Endometrium (tissue), 2 donors: ENCODE data around the gene DNAJA3.

ENCODE experiments used
- FAIRE-seq: peaks from 2 replicates; lab custom pipeline; 2012; peaks lifted over from hg19 to GRCh38; lab: Jason Lieb, UNC
- donor health status: control.
- donor health status: control.

DNAJA3 gene

DNA sequence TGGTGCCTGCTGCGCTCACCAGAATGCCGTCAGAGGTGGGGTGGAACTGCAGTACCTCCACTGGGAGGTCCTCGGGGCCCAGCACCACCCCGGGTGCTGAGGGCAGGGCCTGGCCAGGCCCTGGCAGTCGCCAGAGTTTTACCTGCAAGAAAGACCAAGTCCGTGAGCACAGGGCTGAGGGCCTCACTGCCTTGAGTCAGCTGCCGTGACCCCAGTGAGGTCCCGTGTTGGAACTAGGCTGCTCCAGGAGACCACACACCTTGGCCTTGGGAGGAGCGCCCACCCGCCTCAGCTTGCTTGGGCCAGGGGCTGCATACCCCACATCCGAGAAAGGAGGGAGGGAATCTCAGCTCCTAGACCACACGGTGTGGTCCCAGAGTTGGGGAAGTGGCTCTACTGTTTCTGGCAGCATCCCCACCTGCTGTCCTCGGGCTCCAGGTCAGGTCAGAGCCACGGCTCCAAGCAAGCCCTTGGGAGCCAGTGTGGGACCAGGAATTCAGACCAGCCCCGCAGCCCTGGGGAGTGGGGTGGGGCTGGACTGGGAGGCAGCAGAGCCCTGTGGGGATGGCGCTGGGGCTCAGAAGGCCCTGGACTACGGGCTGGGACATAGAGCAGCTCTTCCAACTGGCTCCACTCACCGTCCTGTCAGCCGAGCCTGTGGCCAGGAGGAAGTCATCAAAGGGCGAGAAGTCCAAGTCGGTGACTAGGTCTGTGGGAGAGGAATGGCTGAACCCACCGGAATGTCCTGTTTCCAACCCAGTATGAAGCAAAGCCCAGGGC, 17.9 kb upstream of the DNAJA3 start:
- FAIRE-seq = no peak

DNA sequence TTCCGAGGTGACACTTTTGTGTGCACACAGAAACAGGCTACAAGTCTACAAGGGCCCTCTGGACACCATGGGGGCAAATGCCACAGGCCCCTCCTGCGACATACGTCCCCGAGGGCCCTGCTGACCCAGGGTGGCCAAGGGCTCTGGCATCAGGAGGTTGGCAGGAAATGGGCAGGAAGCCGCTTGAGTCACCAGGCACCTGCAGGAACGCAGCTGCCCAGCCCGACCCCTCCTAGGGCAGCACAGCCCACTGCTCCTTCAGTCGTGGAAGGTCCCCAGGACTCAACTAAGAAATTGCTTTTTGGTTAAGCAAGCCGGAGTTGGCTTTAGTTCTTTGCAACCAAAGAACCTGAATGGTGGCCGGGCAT, 17.4 kb upstream of the DNAJA3 start:
- no peak for FAIRE-seq

DNA sequence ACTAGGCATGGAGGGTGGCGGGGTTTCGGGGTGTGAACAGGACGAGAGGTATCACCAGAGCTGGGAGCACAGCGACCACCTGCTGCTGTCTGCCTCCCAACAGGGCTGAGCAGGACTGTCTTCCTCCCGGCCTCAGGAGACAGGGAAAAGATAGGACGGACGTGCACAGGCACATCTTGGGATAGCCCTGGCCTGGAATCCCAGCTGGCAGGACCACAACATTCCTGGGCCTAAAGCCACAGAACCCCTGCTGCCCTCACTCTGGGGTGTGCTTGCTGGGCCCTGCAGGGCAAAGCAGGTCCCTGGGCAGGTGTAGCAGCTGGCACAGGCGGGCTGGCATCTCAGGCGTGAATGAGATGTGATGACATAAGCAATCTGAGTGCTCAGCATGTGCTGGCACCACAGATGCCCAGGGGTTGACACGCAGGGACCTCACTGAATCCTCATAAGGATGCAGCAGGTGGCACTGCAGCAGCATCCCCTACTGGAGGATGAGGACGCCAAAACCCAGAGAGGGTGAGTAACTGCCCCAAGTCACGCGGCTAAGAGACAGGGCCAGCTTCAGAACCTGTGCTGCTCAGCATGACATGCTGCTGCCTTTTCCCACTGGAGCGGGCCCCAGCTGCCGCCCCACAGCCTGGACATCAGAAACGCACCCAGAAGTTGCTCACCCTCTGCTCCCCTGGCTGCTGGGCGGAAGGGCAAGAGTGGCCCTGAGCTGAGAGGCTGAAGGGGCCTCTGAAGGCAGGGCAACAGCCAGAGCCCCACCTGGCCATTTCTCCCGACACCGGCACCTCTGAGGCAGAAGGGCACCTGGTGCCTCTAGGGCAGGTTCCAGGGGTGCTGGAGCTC, 16.4 kb upstream of the DNAJA3 start:
- FAIRE-seq = no peak

DNA sequence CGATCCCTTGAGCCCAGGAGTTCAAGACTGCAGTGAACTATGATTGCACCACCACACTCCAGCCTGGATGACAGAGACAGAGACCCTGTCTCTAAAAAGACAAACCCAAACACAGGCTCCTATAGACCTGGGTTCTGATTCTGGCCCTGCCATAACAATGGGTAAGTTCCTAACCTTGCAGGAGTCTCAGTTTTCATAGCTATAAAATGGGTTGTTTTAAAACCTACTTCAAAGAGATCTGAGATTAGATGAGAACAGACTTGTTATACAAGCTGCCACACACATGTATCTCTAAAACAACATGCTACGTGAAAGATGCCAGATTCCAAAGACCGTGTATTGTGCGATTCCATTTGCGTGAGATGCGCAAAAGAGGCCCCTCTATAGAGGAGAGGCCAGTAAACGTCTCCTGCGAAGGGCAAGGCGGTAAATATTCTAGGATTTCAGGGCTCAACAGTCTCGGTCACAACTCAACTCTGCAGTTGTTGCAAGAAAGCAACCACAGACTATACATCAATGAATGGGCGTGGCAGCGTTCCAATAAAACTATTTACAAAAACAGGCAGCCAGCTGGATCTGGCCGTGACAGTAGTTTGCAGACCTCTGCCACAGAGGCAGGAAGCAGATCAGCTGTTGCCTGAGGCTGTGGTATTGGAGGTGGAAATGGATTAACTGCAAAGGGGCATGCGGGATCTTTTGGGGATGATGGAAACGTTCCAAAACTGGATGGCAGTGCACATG, 15.2 kb upstream of the DNAJA3 start:
- no peak for FAIRE-seq

DNA sequence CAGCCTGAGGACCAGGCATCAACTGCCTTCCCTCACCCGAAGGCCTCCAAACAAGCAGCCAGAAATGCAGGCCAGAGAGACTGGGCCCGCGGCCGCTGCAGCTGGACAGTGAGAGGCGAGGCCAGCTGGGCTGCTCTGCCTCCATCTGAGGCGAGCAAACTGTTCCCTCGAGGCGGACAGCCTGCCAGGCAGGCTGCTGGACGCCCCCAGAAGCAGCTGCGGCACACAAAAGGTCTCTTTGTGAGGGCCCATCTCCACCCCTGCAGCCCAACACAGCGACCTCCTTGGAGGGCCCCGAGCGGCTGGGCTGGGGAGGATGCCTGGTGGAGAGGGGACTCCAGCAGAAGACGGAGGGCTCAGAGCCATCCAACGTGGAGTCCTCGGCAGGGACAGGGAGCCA, 14.0 kb upstream of the DNAJA3 start:
- FAIRE-seq = no peak

DNA sequence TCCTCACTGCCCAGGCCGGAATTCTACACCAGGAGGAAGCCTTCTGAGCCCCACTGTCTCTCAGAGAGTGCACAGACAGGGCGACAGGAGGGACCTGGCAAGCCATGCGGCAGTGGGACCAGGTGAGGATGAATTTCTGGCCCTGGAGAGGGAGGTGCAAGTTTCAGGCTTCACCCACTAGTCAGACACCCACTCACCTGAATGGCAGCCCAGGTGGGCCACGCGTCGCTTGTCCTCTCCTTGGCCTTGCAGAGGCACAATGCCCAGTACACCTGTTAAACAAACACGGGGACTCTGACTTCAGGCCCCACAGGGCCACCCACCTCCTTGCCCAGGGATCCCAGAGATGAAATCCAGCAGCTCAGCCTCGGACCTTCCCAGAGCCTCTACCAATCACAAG, 13.5 kb upstream of the DNAJA3 start:
- FAIRE-seq = no peak

DNA sequence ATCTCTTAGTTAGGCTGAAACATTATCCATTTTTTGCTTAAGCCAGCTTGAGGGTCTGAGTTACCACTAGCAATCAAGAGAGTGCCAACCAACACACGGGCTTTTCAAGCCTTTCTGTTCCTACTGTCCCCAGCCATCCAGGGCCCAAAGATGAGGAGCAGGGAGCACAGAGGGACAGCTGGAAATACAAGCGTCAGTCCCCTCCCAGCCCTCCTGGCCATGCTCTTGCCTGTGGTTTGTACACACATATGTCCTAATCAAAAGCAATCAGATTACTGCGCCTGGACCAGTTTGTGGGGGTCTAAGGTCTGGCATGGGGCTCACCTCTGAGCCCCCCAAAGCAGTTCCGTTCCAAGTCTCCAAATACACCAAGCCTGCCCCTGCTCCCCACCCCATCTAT, 12.8 kb upstream of the DNAJA3 start:
- no peak for FAIRE-seq

DNA sequence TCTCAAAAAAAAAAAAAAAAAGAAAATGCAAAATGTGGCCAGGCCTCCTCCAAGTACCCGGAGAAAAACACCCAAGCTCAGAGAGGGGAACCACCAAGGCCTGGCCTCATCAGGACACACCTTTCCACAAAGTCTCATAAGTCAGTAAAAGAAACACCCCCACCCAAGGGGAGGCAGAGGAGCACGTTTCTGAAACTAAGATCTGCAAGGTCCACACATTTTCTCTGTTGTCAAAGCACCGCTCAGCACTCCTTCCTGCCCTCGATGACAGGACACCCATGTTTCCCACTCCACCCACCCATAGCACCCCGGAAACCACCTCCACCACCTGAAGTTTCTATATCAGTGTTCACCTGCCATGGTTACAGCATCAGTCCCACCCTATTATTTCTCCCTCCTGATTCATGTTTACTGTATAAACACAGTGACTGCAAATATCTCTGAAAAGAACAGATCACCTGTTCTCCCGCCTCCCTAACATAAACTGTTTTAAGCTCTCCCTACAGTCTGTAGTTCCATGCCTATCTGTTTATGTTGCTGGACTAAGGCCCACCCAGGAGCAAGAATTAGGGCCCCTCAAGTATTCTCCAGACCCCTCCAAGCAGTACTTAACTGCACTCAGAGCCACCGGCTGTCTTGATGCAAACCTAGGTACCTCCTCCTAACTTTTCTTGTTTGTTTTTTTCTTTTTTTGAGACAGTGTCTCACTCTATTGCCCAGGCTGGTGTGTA, 11.3 kb upstream of the DNAJA3 start:
- FAIRE-seq = no peak

DNA sequence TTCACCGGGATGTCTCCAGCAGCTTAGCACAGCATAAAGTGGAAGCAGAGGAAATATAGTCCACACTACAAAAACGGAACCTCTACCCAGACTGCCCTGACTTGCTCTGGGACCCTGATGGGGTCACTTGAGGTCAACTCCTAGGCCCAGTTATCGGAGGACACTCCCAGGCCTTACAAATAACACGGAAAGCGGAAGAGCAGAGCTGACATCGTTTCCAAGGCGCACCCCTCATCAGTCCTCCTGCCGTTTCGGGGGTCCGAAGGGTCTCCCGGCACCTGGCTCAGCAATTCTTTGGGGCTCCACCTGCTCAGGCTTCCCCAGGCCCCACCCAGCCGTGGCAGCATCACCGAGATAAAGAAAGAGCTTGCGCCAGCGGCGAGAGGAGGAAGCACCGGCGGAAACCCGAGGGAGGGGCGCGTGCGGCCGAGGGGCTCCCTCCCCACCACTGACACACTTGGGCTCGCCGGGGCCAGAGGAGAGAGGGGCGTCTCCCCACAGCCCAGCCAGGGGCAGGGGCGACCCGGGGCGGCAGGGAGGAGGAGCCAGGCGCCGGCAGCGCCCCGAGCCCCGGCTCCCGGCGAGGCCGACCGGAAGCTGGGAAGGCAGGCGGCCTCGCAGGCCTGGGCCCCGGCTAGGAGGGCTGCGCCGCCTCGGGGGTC, 10.0 kb upstream of the DNAJA3 start:
- no peak for FAIRE-seq

DNA sequence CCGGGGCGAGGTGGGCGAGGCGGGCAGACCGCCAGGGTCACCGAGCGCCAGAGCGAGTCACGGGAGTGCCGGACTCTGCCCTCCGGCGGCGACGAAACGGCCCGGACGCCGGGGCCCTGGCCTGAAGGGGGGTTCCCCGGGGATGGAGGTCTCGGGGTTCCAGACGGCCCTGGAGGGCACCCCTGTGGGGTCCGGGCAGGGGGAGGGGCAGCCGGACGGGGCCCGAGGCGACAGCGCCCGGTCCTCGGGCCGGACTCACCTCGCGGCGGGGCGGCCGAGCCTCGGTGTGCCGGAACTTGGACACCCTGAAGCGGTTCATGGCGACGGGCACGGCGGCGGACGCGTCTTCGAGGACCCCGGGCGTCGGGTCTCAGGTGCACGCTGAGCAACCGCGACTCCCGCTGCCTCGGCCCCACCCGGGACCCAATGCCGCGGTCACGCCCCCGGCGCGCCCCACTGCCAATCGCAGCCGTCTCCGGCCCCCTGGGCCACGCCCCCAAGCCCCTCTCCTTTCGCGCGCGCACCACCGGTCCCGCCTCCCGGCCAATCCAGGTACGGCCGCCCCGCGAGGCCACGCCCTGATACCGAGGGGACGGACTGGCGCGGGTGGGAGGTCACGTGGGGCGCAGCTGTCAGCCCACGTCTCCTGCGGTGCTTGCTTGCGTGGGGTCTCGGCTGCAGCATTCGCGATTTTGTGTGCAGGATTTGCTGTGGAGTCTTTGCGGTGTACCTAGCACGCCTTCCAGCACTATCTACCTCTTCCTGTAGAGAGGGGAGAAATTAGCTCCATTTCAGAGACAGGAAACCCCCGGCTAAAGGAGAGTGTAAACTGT, 9.3 kb upstream of the DNAJA3 start, which contains the start of gene CORO7:
TSS of gene CORO7 (minus strand) at position 397 of the 833 bp plus-strand sequence. CDS start at position 319, 78 bp downstream.
- FAIRE-seq = no peak

DNA sequence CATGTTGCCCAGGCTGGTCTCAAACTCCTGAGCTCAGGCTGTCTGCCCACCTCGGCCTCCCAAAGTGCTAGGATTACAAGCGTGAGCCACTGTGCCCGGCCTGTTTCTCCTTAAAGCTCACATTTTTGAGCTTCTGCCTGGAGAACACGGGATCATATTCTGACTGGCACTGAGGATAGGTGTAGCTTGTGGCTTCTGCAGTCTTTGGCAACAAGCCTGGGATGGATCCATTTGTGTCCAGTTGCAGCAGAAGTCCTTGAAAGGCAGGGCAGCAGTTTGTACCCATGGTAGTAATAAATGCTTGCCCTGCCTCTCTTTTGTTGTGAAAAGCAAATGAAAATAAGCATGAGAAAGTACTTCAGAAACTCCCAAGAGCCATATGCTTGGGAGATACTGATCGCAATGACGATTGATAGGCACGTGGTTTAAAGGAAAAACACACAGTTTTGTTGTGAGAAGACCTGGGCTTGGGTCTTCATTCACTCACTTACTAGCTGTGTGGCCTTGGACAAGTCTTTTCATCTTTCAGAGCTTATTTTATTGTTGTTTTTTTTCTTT, 6.2 kb upstream of the DNAJA3 start:
- no peak for FAIRE-seq

DNA sequence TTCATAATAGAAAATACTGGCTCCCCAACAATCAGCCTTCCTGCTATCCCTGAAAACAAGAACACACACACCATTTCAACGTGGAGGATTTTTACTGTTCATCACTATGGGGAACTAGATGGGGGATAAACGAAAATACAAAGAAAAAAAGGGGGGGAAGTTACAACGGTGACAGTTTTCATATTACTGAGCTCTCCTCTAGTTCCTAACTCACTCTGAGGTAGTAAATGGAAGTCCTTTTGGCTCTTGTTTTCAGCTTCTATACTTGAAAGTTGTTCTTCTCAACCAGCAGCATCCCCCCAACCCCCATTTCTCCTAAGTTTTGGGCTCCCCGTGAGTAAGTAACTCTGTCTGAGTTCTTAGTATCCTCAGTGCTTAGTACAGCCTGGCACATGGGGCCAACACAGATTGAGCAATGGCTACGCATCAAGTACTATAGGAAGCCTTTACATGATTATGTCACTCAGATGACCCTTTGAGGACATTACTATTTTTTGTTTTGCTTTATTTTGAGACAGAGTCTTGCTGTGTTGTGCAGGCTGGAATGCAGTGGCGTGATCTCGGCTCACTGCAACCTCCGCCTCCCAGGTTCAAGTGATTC, 5.1 kb upstream of the DNAJA3 start:
- no peak for FAIRE-seq

DNA sequence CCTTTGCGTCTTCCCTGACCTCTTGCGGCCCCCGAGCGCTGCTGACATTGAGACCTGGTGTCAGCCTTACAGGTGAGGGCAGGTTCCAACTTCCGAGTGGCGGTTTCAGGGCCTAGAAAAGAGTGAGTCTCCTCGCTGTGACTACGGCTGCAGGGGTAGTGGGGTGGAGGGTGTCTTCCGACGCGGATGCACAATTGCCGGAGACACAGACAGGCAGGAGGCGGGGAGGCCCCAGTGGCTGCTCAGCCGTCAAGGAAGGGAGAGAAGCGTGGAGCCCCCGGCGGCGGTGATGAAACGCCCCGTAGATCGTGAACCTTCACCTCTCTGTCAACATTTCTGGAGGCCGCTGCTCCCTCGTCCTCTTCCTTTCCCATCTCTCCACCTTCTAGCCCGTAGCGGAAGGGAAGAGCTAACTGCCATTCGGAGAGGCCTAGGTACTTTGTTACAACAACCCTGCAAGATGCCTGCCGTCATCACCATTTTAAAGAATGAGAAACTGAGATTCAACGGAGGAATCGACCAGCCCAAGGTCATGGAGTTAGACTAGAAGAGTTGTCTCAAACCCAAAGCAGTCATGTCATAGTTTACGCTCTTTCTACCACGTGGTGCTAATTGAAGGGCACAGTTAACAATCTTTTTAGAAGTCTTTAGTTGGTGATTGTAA, 485 bp downstream of the DNAJA3 start:
- FAIRE-seq = no peak

DNA sequence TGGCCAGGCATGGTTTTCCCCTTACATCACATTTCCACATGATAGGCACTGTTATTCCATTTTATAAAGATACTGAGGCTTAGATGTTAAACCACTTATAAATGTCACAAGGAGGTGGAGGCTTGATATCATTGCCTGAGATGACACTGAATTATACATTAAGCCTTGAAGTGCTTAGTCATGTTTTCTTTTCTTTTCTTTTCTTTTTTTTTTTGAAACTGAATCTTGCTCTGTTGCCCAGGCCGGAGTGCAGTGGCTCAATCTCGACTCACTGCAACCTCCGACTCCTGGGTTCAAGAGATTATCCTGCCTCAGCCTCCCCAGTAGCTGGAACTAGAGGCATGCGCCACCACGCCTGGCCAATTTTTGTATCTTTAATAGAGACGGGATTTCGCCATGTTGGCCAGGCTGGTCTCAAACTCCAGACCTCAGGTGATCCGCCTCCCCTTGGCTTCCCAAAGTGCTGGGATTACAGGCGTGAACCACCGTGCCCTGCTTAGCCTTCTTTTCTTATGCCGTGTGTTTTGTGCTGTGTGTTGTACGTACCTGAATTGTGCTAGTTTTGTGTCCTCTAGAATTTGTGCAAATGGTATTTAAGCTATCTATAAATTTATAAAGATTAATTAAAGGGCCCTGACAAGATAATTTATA, 1.2 kb downstream of the DNAJA3 start:
- no peak for FAIRE-seq

DNA sequence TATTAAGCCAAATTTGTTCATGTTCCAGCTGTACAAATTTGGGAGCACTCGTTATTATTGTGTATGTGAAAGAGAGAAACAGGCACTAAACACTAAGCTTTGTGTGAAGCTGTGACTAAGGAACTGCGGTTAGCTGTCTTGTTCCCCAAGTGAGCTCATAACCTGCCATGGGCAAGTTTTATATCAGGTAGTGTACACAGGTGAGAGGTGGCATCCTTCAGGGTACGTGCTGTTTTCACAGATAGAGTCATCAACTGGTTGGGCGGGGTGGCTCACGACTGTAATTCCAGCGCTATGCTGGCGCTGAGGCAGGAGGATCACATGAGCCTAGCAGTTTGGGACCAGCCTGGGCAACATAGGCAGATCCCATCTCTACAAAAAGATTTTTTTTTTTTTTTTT, 2.8 kb downstream of the DNAJA3 start:
- no peak for FAIRE-seq

DNA sequence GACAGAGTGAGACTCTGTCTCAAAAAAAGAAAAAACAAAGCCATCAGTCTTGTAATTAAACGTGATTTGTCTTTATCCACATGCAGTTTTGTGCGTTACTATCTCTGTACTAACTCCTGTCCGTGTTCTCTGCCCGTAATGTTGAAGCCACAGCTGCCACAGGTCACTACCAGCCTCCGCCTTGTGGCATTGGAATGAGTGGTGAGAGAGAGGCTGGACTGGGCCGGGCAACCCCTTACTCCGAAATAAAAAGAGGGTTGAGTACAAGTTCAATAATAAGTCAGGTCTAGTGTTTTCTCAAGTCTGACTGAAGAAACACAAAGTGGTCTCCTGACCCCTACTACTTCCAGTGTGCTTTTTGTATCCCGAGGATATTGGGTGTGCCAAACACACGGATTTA, 5.4 kb downstream of the DNAJA3 start:
- FAIRE-seq = no peak

DNA sequence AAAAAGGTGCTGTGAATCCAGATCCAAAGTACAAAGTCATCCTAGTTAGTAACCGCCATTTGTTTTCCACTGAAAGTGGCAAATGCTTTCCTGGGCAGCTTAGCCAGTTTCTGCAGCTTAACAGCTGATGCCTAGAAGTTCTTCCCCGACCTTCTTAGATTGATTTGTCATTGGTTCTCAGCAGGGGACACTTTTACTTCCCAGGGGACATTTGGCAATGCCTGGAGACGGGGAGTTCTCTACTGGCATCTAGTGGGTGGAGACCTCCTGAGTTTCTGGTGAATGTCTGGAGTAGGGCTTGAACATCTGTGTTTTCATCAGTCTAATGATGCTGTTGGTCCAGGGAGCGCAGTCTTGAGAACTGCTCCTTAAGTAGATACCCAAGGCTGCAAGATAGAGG, 7.6 kb downstream of the DNAJA3 start:
- no peak for FAIRE-seq

DNA sequence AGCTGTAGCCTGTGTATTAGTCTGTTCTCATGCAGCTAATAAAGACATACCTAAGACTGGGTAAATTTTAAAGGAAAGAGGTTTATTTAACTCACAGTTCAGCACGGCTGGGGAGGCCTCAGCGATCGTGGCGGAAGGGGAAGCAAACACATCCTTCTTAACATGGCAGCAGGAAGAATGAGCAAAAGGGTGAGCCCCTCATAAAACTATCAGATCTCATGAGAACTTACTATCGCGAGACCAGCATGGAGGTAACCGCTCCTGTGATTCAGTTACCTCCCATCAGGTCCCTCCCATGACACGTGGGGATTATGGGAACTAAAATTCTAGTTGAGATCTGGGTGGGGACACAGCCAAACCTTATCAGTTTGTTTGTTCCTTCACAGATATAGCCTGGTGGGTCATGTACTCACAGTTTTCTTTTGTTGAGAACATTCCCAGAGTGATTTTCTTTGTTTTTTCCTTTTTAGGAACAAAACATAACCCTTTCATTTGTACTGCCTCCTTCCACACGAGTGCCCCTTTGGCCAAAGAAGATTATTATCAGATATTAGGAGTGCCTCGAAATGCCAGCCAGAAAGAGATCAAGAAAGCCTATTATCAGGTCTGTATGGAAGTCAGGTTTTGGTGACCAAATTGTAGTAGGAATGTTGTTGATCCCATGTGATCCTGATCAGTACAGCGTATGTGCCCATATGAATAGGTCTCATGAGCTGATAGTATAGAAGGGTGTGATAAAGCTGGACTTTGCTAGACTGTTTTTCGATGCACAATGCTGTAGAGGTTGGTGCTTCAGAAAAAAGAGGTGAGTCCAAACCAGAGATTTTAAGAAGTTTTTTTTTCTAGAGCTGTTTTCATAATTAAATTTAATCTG, 8.5 kb downstream of the DNAJA3 start:
- no peak for FAIRE-seq
